ENCODE measurements around the gene ANGPTL4. TPM values are rescaled to one million over a fixed set of nuclear protein-coding genes. Genes with fewer than 3 reads are reported as not detected.
"Not testable (repeated sequence)": the region's sequence is repeated elsewhere in the genome, so short reads cannot be mapped to it uniquely, and the experiment has no call there.

Gene ANGPTL4
- total RNA-seq, 2 experiments from 2014 or later: not detected

DNA sequence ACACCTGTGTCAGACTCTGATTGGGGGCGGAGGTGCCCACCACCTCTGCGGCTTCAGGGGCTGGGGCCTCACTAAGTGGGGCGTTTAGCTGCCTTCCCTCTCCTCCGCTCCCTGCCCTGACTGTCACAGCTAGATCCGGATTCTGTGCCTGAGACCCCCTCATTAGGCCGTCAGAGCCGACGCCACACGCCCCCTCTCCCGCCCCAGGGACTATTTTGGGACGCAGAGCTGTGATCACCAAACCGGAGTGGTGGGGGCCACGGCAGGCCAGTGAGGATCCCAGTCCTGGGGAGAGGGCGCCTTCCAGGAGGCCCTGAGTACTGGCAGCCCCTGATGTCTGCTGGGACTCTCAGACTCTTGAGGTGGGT, 21.7 kb upstream of the ANGPTL4 start:
- Mint-ChIP-seq H3K4me3 (peak overlapping the region; percentile 67), H3K4me1 (ENCODE audit: low read depth) (peaks cover 8% of the 10 kb centered on the region), H3K36me3 (ENCODE audit: low read depth) (no peaks in the 10 kb centered on the region), H3K27ac (no peak overlapping the region), H3K9me3 (no peaks in the 10 kb centered on the region), H3K27me3 (peaks cover 21% of the 10 kb centered on the region)
- peaks cover 0 to 3% of the 10 kb centered on the region in 2 experiments for H3K27me3 ChIP-seq (ENCODE audit: control insufficient read depth in 1 of 2, insufficient read depth in 2 of 2, low read length in 2 of 2)
- ChIA-PET CTCF (no interaction called here), POLR2A (interaction anchor here (2.1 to 2.4 kb wide), 2 partner anchors 21 to 171 kb away, joined by 7 read pairs; partner anchors contain the start of genes NDUFA7, RPS28 and ZNF414)
- intact Hi-C loops (cut with DNase I, micrococcal nuclease): no loop called here
- H3K4me3 ChIP-seq (ENCODE audit: low read length): peak overlapping the region; percentile 83
- ATAC-seq (ENCODE audit: poor library complexity) (no peak), DNase-seq (no peak)
- no peaks in the 10 kb centered on the region for H3K9me3 ChIP-seq (ENCODE audit: control insufficient read depth in 1 of 2, insufficient read depth in 1 of 2, low read length in 2 of 2)
- H3K27ac ChIP-seq (ENCODE audit: low read depth in 1 of 2, low read length in 2 of 2): no peak overlapping the region
- TF ChIP-seq, protein P1, sequence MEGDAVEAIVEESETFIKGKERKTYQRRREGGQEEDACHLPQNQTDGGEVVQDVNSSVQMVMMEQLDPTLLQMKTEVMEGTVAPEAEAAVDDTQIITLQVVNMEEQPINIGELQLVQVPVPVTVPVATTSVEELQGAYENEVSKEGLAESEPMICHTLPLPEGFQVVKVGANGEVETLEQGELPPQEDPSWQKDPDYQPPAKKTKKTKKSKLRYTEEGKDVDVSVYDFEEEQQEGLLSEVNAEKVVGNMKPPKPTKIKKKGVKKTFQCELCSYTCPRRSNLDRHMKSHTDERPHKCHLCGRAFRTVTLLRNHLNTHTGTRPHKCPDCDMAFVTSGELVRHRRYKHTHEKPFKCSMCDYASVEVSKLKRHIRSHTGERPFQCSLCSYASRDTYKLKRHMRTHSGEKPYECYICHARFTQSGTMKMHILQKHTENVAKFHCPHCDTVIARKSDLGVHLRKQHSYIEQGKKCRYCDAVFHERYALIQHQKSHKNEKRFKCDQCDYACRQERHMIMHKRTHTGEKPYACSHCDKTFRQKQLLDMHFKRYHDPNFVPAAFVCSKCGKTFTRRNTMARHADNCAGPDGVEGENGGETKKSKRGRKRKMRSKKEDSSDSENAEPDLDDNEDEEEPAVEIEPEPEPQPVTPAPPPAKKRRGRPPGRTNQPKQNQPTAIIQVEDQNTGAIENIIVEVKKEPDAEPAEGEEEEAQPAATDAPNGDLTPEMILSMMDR (IDR thresholded peaks at IDR 0.05): no peak
- H3K4me1 ChIP-seq (ENCODE audit: insufficient read depth, low read length): peaks cover 21% of the 10 kb centered on the region
- H3K36me3 ChIP-seq (ENCODE audit: insufficient read depth, low read length): no peaks in the 10 kb centered on the region

DNA sequence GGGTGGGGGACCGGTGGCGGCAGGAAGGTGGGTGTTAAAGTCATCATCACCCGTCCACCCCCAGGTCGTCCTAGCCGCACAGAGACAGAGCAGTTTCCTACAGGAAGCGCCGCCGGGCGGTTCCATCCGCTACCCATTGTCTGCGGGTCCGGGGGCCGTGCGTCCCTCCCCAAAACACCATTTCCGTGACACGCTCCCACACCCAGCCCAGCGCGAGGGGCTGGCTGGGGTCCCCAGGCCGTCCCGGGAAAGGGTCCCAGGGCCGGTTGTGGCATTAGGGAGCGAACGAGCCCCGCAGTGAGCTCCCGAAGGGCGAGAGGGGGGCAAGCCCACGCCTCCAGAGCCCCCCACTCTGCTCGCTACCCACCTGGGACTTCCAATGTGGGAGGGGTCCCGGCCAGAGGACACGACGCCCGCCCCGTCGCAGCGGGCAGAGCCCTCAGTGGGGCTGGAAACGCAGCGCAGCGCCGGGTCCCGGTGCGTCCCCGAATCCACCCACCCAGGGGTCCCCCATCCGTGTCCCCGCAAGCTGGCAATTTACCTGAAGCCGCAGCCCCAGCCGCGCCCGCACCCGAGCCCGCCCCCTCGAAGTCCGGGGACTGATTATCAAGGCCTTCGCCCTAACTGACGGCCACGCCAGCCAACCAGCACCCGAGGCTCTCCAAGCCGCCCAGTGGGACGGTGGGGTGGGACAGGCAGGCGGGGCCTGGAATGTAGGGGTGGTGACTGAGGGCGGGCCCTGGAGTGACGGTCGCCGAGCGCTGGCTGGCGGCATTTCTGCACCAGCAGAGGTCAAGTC, 21.1 kb upstream of the ANGPTL4 start, which contains the start of gene KANK3:
KANK3 (minus strand) TSS at position 579 of the 799 bp plus-strand sequence. CDS start 5,434 bp downstream, outside the sequence.
- ATAC-seq (ENCODE audit: poor library complexity) (peak; percentile 100), DNase-seq (peak; percentile 83 to 96 (median 90))
- H3K27me3 ChIP-seq (ENCODE audit: control insufficient read depth in 1 of 2, insufficient read depth in 2 of 2, low read length in 2 of 2): no peaks in the 10 kb centered on the region
- peaks cover 21% of the 10 kb centered on the region for H3K4me1 ChIP-seq (ENCODE audit: insufficient read depth, low read length)
- H3K36me3 ChIP-seq (ENCODE audit: insufficient read depth, low read length): no peaks in the 10 kb centered on the region
- no peaks in the 10 kb centered on the region for H3K36me3 Mint-ChIP-seq (ENCODE audit: low read depth)
- peak within 1 kb of the TSS; percentile 81 for H3K4me3 Mint-ChIP-seq
- TF ChIP-seq, protein P1 (IDR thresholded peaks at IDR 0.05): no peak
- no peaks in the 10 kb centered on the region for H3K9me3 ChIP-seq (ENCODE audit: control insufficient read depth in 1 of 2, insufficient read depth in 1 of 2, low read length in 2 of 2)
- peak within 1 kb of the TSS in 1 of 2 donors; percentile 40 for H3K27ac ChIP-seq (ENCODE audit: low read depth in 1 of 2, low read length in 2 of 2)
- no peak within 1 kb of the TSS for H3K27ac Mint-ChIP-seq
- intact Hi-C loops (cut with DNase I, micrococcal nuclease): no loop called here
- ChIA-PET POLR2A (interaction anchor here (0.7 to 2.4 kb wide), 4 partner anchors 21 to 299 kb away, joined by 3 to 7 read pairs (median 5); partner anchors contain the start of genes NDUFA7, RAB11B, RPS28 and ZNF414), CTCF (interaction anchor here (3.3 kb wide), 1 partner anchor 11 kb away, joined by 17 read pairs; no protein-coding TSS in a partner anchor)
- peaks cover 17% of the 10 kb centered on the region for H3K27me3 Mint-ChIP-seq
- peaks cover 8% of the 10 kb centered on the region for H3K4me1 Mint-ChIP-seq (ENCODE audit: low read depth)
- no peaks in the 10 kb centered on the region for H3K9me3 Mint-ChIP-seq
- peak within 1 kb of the TSS; percentile 83 for H3K4me3 ChIP-seq (ENCODE audit: low read length)

DNA sequence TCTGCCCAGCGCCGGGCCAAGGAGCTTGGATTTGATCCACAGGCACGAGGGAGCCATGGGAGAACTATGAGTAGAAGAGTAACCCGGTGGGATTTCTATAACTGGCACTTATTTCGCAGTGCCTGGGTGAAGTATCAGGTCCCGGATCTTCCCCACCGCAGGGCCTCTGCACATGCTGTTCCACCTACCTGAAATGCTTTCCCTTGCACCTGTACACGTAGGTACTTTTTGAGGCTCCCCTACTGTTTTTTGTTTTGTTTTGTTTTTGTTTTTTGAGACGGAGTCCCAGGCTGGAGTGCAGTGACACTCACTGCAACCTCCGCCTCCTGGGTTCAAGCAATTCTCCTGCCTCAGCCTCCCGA, 20.5 kb upstream of the ANGPTL4 start:
- Mint-ChIP-seq H3K9me3 (no peaks in the 10 kb centered on the region), H3K4me3 (peak overlapping the region; percentile 81), H3K27me3 (peaks cover 12% of the 10 kb centered on the region), H3K36me3 (ENCODE audit: low read depth) (no peaks in the 10 kb centered on the region), H3K27ac (no peak overlapping the region), H3K4me1 (ENCODE audit: low read depth) (peaks cover 8% of the 10 kb centered on the region)
- Histone ChIP-seq H3K4me3 (ENCODE audit: low read length) (peak overlapping the region; percentile 83), H3K36me3 (ENCODE audit: insufficient read depth, low read length) (no peaks in the 10 kb centered on the region), H3K27ac (ENCODE audit: low read depth in 1 of 2, low read length in 2 of 2) (no peak overlapping the region), H3K27me3 (ENCODE audit: control insufficient read depth in 1 of 2, insufficient read depth in 2 of 2, low read length in 2 of 2) (no peaks in the 10 kb centered on the region), H3K9me3 (ENCODE audit: control insufficient read depth in 1 of 2, insufficient read depth in 1 of 2, low read length in 2 of 2) (no peaks in the 10 kb centered on the region), H3K4me1 (ENCODE audit: insufficient read depth, low read length) (peaks cover 21% of the 10 kb centered on the region)
- POLR2A ChIA-PET: interaction anchor here (0.7 to 2.4 kb wide), 5 partner anchors 22 to 299 kb away, joined by 3 to 7 read pairs (median 3); partner anchors contain the start of genes NDUFA7, RAB11B, RPS28 and ZNF414
- CTCF ChIA-PET: interaction anchor here (0.7 to 3.3 kb wide), 2 partner anchors 9 to 10 kb away, joined by 3 to 17 read pairs; no protein-coding TSS in a partner anchor
- intact Hi-C loops (cut with DNase I, micrococcal nuclease): no loop called here
- TF ChIP-seq, protein P1 (IDR thresholded peaks at IDR 0.05): no peak
- DNase-seq: no peak
- ATAC-seq (ENCODE audit: poor library complexity): no peak

DNA sequence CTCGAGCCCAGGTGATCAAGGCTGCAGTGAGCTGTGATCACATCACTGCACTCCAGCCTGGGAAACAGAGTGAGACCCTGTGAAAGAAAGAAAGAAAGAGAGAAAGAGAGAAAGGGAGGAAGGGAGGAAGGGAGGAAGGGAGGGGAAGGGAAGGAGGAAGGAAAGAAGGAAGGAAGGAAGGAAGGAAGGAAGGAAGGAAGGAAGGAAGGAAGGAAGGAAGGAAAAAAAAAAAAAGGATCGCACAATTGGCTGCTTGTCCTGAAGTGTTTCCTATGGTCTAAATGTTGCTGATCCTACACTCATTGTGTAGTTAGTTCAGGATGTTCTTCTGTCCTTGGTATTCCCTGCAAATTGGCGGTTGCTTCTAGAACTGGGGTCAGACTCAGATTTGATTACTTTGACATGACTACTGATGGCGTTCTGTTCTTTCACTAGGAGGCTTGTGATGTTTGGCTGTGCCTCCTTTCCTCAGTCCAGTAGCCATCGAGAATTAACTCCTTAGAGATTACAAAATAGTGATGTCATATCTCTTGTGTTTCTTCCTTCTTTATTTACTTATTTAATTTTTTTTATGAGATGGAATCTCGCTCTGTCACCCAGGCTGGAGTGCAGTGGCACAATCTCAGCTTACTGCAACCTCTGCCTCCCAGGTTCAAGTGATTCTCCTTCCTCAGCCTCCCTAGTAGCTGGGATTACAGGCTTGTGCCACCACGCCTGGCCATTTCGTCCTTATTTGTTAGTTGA, 14.2 kb upstream of the ANGPTL4 start:
- H3K4me1 ChIP-seq (ENCODE audit: insufficient read depth, low read length); H3K36me3 ChIP-seq (ENCODE audit: insufficient read depth, low read length); H3K4me3 ChIP-seq (ENCODE audit: low read length); CTCF ChIA-PET; H3K9me3 ChIP-seq (ENCODE audit: control insufficient read depth in 1 of 2, insufficient read depth in 1 of 2, low read length in 2 of 2); H3K4me1 Mint-ChIP-seq (ENCODE audit: low read depth); H3K9me3 Mint-ChIP-seq; DNase-seq; H3K27ac Mint-ChIP-seq; H3K36me3 Mint-ChIP-seq (ENCODE audit: low read depth); H3K4me3 Mint-ChIP-seq; H3K27ac ChIP-seq (ENCODE audit: low read depth in 1 of 2, low read length in 2 of 2); ATAC-seq (ENCODE audit: poor library complexity): not testable (repeated sequence)
- intact Hi-C loops (cut with DNase I, micrococcal nuclease): loop anchor here in 1 of 2 experiments (10.0 kb wide), 2 partner anchors 235 to 725 kb away; no protein-coding TSS in a partner anchor
- peaks cover 26% of the 10 kb centered on the region for H3K27me3 Mint-ChIP-seq
- H3K27me3 ChIP-seq (ENCODE audit: control insufficient read depth in 1 of 2, insufficient read depth in 2 of 2, low read length in 2 of 2): peaks cover 2 to 14% of the 10 kb centered on the region in 2 experiments
- POLR2A ChIA-PET: interaction anchor here (0.7 kb wide), 1 partner anchor 70 kb away, joined by 4 read pairs; no protein-coding TSS in a partner anchor
